Cerebellar cortex (tissue), 1 donor: Measurements from ENCODE around the gene RIC8B.
"Not testable (repeated sequence)": the region's sequence is repeated elsewhere in the genome, so short reads cannot be mapped to it uniquely, and the experiment has no call there.

Source experiments
- DNase-seq: peaks from one replicate; pipeline ENCODE4 v3.0.0-alpha.2; 2015; ENCODE audit warnings: low spot score

Gene RIC8B, protein sequence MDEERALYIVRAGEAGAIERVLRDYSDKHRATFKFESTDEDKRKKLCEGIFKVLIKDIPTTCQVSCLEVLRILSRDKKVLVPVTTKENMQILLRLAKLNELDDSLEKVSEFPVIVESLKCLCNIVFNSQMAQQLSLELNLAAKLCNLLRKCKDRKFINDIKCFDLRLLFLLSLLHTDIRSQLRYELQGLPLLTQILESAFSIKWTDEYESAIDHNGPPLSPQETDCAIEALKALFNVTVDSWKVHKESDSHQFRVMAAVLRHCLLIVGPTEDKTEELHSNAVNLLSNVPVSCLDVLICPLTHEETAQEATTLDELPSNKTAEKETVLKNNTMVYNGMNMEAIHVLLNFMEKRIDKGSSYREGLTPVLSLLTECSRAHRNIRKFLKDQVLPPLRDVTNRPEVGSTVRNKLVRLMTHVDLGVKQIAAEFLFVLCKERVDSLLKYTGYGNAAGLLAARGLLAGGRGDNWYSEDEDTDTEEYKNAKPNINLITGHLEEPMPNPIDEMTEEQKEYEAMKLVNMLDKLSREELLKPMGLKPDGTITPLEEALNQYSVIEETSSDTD

DNA sequence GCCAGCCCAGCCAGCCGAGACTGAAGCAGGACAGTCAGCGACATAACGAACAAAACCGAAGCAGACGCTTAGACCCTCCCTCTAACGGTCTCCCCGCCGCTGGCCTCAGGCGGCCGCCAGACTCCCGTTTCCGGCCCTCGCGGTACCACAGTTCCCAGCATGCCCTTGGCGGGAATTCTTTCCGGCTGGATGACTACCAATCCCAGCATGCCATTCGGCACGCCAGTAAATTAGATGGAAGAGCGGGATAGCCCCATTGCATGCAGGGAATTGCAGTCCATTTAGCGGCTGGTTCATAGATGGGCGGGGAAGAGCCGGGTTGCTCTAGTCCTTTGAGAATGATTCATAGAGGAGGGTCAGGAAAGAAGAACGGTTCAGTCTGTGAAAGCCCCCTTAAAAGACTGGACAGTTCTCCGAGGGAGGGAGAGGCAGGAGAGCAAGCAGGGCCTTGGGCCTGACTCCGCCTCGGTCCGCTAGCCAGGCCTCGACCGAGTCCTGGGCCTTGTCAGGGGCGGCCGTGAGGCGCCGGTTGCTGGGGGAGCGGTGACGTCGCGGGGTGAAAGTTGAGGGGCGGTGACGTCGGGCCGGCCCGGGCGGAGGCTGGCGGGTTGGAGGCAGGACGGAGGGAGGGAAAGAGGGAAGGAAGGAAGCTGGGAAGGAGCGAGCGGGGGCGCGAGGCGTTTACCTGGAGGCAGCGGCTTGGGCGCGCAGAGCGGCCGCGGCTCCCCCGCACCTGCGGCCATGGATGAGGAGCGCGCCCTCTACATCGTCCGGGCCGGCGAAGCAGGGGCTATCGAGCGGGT lies at the start of gene RIC8B:
RIC8B (plus strand) TSS at position 678 of the 803 bp plus-strand sequence; CDS start at position 742, 64 bp downstream.
- DNase-seq: peak; percentile 99

DNA sequence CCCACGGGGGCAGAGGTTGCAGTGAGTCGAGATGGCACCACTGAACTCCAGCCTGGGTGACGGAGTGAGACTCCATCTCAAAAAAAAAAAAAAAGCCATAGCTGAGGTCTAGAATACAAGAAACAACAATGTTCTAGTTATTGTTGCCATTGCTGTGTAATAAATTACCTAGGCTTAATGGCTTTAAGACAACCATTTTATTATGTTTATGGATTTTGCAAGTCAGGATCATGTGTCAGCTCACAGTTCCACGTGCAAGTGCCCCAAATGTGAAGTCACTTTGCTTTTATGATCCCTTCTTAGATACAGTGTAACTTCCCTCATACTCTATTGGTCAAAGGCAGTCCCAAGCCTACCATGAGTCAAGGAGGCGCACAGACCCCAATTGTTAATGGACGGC lies 49.5 kb upstream of the RIC8B start:
- DNase-seq: no peak

- not testable (repeated sequence) for DNase-seq
Measured at GRCh38 chr12:106726603-106727202, 47.8 kb upstream of the RIC8B start.

DNA sequence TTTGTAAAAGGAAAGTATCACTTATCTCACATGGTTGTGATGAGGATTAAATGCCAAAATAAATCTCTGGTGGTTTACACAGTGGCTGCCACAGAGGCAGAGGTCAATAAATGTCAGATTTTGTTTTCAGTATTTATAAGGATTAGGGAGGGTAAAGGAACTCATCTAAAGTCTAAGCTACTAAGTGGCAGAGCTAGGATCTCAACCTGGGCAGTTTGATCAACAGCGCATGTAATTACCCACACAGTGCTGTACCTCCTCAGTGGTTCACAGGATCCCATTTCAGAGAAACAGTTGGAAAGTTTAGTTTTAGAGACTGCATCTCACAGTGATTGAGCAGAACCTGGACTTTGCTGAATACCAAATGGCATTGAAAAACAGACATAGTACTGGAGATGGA lies 44.9 kb upstream of the RIC8B start:
- no peak for DNase-seq

DNA sequence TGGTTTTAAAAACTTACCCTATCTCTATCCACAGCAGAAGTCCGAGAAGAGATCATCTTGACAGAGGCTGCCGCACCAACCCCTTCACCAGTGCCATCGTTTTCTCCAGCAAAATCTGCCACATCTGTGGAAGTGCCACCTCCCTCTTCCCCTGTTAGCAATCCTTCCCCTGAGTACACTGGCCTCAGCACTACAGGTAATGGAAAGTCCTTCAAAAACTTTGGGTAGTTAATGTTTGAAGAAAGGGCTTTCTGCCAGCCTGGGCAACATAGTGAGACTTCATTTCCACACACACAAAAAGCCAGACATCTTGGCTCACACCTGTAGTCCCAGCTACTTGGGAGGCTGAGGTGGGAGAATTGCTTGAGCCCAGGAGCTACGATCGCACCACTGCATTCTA lies 41.6 kb upstream of the RIC8B start:
- DNase-seq: no peak

DNA sequence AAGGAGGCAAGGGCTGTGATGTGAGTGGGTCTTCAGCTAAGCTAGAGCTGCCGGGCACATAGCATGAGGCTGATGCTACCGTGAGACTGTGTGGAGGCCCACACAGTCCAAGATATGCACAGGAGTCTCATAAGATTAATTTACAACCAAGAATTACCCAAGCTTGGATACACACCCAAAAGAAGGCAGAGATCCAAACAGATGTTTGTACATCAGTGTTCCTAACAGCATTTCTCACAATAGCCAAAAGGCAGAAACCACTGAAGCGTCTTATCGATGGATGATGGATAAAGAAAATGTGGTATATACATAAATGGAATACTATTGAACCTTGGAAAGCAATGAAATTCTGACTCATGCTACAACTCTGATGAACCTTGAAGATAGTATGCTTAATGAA lies 40.8 kb upstream of the RIC8B start:
- no peak for DNase-seq

DNA sequence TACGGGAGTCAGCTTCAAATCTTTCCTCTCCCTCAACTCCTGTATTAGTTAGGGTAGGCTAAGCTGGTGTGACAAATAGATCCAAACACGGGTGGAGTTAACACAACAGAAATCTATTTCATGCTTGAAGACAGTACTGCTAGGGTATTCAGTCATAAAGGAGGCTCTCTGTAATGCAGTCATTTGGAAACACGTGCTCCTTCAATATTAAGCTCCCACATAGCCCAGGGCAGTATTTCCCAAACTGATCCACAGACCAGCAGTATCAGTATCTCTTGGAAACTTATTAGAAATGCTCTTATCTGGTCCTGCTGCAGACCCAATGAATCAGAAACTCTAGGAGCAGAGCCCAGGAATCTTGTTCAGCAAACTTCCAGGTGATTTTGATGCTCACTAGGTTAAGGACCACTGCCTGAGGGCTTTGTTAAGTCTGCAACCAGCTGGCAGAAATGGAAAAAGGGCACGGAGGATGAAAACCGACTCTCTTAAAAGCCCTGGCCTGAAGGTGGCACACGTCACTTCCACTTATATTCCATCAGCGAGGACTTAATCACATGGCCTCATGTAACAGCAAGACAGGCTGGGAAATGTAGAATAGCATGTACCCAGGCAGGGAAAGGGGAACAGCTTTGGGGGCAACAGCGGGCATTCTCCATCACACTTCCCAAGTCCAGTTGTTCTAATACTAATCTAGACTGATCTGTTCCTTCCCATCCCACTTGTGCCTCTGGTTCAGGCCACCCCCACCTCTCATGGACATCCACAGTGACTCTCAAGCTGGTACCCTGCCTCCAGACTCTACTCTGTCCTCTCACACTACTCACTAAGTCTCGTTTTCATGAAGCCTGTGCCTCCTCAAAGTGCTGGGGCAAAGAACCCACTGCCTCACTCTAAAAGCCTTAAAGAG lies 38.2 kb upstream of the RIC8B start:
- DNase-seq: no peak

- DNase-seq: no peak
Measured at GRCh38 chr12:106739318-106739717, 35.2 kb upstream of the RIC8B start.

DNA sequence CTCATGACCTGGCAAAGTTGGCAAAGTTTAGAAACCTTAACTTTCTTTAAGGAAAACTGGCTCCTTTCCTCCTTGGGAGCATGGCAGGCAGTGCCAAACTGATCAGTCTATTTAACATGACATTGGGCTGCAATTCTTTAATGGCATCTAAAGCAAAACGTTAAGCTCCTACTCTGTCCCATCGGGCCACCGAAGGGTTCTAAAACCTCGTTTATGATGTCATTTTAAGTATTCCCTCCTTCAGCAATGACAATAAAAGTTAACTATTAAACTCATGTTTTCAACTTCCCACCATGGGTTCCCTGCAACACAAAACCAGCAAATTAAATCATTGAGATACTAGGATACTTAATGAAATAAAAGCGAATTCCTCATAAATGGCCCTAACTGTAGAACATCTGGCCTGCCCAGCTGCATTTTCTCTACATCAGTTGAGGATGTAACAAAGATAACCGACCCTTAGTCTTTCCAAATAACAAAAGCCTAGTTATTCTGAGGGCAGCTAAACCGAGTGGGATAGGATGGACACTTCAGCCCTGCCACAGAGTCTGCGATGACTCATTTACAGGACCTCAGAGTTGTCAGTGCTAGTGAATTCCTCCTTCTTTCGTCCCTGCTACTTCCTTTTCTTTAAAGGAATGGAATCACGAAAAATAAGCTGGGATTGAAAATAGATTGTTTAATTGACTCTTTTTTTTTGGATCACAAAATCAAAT lies 34.5 kb upstream of the RIC8B start:
- no peak for DNase-seq

DNA sequence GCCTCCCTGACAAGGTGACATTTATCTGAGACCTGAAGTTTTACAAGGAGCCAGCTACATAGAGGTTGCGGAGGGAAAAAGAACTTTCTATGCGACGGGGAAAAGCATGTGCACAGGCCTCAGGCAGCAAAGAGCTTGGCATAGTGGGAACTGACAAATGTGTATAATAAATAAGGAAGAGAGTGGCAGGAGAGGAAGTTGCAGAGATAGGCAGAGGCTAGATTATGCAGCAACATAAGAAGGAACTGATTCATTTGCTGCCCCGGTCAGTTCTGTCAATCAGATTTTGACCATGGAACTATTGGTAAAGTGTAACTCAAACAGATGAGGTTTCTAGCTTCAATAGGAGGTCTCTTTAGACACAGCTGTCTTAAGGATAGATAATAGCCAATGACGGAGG lies 33.7 kb upstream of the RIC8B start:
- DNase-seq: no peak

DNA sequence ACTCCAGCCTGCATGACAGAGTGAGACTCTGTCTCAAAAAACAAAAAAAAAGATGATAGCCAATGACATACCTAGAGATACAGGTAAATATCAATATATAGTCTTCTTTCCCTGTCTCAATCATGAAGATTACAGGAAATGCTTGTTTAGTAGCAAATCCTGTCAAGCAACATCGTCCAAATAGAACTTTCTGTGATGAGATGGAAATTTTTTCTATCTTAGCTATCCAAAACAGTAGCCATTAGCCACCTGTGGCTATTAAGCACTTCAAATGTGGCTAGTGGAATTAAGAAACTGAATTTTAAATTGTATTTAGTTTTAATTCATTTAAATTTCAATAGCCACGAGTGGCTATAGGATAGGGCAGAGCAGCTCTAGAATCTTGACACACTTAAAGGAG lies 33.2 kb upstream of the RIC8B start:
- DNase-seq: no peak

DNA sequence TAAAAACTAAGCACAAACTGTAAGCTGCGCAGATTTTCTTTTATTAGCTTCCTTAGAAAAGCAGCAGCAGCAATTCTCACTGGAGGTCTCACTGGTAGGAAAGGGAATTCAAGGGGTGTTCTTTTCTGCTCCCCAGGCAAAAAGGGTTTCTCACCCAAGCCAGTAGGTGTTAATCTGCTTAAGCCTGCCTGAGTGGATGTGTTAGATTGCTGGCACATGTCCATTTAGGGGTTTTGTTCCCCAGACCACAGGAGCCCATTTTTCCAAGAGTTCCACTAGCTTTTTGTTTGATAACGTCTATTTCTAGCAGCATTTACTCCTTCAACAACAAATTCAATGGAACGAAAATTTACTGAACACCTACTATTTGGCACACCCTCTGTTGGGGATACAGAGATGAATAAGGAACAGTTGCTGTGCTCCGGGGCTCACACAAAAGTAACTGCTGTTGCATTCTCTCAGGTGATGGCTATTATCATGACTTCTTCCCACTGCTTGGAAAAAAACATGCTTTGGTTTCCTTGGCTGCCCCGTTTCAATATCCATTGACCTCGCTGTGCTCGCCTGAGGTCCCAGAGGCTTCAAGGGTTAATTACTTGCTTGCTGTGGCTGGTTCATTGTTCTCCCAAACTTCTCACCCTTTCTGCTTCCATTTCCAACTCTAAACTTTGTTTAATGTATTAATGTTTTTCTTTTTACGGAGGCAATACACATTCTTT lies 31.1 kb upstream of the RIC8B start:
- no peak for DNase-seq

DNA sequence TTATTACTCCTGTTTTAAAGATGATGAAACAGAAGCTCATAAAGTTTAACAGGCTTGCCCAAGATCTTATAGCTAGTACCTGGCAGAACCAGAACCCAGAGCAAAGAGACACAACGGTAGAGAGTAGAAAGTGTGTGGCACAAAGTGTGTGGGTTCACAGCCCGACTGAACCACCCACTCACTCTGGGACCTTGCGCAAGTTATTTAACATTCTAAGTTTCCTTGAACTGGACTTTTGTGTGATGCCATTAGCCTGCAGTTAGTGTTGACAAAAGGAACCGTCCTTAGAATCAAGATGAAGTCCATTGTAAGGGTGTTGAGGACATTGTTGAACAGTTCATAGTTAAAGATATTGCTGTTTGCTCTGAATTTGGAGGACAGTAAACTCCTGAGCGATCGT lies 29.9 kb upstream of the RIC8B start:
- no peak for DNase-seq

DNA sequence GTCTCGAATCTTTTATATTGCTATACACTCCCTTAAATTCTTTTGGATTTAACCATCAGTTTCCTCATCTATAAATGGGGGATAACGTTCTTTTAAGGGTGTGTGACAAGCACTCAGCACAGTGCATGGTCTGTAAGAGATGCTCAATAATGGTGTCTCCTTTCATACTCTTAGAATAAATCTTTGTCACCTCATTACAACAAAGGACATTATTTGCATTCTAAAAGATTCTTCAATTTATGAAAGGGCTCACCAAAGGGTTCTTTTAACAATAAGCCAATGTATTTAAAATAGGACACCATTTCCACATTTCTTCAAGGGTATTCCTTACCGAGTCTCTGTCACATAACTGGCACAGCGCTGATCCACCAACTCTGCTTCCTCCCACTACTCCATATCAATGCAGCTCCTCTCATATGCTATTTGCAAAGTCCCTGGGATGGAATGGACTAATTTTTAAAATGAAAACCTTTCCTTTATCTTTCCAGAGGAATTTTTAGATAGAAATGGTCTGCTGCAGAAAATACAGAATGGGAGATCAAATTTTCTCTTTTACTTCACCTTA lies 29.2 kb upstream of the RIC8B start:
- DNase-seq: no peak

DNA sequence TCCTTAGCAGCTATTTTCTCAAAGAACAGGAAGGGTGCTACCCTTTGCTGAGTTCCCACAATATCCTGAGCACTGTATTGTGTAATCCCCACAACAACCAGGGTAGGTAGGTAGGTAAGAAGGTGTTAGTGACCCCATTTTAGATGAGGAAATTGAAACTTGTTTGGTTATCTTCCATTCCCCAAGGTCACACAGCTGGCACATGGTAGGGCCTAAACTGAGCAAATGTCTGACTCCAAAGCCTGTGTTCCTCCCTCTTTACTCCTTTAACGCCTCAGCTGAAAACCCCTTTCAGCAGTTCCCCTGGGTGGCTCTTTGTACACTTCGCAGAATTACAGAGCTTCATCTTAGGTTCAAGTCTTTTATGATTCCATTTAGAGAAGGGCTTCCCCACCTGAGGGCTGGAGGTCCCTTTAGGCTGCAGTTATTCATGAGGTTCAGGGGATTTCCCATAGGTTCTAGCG lies 26.5 kb upstream of the RIC8B start:
- no peak for DNase-seq

GRCh38 chr12:106750524-106750923 lies 24.0 kb upstream of the RIC8B start:
- no peak for DNase-seq

DNA sequence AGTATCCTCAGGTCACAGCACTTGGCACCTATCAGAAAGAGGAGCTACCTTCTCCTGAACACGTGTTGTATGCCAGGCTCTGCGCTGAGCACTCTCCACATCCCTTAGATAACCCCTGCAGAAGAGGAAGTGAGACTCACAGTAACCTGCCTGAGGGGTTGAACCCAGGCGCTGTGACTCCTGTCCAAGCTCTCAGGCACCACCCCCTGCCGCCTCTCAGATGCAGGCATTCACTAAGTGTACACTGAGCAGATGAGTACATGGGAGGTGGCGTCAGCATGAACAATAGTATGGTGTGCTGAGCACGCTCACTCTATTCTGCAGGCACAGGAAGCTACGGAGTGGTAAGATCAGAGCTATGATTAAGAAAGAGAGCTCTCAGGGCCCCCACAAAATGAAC lies 21.0 kb upstream of the RIC8B start:
- DNase-seq: no peak

GRCh38 chr12:106754331-106754730 lies 20.2 kb upstream of the RIC8B start:
- no peak for DNase-seq

DNA sequence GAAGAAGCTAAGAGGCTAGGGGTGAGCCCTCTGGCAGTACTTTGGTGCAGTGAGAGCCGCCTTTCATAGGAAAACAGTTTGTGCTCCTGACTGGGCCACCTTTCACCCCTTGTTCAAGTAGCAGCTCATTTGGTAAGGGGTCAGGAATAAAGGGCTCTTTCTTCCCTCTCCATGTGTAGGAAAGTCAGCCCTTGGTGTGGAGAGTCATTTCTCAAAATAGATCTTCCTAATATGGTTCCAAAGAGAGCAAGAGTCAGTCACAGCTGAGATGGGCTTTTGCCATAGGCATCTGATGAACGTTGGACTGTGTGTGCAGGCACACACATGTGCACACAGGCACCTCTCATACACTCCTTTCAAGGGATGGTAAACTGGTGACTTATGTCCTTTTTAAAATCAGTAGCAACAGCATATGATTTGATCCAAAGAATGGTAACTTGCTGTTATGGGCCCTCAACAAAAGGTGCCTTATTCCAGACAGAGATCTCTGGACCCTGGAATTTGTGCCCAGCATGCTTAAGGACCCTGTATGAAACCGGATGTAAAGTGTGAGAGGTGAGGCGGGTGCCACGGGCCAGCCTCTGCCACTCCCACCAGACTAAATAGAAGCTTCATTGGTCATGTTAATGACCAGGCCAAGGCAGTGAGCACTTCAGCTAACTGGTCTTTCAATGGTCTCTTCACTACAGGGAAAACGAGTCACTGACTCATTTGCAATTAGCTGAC lies 16.7 kb upstream of the RIC8B start:
- DNase-seq: no peak
